Activated T-cell treated with anti-CD3 and anti-CD28 coated beads for 24 hours (primary cell): ENCODE data around the gene RPLP2.

ENCODE experiments used
- DNase-seq: peaks from one replicate; pipeline ENCODE4 v3.0.0-alpha.2; 2020; ENCODE audit warnings: low read depth

Gene RPLP2

DNA sequence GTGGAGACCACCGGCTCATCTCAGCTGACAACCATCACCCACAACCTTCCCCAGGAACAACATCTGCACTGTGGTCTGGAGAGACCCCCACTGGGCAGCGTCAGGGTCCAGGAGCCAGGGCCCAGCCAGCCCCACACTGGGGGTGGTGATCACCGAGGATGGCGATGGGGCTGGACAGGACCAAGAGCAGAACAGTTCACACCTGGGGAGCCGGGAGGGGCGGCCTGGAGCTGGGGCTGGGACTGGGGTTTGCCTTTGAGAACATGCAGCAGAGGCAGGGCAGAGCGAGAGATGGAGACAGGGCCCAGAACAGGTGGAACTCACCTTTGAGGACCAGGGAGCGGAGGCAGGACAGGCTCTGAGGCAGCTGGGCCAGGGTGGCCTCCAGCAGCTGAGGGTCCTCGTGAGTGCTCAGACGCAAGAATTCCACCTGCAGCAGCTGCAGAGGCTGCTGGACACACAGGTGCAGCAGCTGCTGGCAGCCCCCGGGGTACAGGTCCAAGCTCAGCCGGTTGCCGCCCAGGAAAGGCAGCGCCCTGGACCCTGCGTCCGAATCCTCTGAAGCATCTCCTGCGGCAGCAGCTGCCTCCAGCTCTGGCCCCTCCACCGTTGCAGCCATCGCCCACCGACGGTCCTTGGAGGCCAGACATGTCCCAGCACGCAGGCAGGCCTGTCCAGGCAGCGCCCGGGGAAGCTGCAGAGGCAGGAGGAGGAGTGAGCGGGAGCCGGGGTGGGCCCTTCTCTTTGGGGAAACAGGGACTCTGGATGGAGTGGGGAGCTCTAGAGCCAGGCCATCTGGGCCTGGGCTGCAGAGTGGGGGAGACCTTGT, 5.8 kb upstream of the RPLP2 start:
- DNase-seq, result no peak

DNA sequence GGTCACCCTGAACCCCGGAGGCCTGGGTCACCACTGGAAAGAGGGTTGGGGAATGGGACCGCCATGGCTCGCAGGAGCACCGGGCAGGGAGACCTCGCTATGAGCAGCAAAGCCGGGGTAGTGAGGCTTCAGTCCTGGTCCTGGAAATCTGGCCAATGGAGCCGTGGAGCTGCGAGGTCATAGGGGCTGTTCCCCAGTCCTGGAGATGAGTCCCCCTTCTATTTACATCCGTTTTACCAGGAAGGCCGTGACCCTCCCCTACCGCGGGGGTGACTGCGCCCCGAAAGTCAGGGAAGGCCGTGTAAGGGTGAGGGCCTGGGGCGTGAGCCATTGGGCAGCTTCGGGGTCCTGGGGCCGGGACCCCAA, 5.2 kb upstream of the RPLP2 start:
- no peak for DNase-seq

DNA sequence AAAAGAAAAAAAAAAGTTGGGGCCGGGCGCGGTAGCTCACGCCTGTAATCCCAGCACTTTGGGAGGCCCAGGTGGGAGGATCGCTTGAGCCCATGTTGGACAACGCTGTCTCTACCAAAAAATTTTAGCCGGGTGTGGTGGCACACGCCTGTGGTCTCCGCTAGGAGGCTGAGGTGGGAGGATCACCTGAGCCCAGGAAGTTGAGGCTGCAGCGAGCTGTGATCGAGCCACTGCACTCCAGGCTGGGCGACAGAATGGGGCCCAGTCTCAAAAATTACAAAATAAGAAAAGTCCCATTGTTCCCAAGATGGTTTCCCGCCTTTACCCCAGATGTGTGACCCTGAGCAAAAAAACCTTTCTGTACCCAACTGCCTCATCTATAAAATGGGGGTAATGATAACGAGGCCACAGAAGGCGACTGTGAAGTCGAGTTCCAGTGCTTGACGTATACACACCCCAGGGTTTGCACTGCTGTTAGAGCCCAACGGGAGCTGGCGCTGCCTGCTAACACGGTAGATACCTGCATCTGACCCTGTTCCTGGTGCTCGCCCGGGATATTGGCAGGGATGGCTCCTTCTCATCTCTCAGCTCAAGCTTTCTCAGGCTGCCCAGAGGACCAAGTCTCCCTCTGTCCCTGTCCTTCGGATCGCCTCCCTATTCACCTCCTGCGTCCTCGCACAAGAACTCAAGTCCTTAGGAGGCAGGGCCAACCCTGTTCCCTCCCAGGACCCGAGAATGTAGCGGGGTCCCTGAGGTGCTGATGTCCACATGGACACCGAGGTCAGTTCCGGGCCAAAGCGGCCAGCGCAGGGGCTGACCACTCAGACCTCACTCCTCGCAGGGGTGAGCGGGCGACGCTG, 1.1 kb upstream of the RPLP2 start:
- DNase-seq, result no peak

DNA sequence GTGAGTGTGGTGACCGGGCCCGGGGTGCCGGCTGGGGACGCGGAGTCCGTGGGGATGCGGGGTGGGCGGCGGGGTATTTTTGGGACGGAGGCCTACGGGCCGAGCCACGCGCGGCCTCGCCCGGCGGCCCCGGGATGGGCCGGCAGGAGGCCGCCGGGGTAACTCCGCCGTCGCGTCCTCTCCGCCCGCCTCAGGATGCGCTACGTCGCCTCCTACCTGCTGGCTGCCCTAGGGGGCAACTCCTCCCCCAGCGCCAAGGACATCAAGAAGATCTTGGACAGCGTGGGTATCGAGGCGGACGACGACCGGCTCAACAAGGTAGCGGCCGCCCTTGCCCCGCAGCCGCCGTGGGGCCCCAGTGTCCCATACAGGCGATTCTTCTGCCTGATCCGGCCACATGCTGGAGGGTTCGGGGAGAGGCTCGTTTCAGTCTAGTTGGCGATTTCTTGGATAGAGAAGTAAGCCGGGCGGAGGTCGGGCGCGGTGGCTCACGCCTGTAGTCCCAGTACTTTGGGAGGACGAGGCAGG, 337 bp downstream of the RPLP2 start:
- no peak for DNase-seq

DNA sequence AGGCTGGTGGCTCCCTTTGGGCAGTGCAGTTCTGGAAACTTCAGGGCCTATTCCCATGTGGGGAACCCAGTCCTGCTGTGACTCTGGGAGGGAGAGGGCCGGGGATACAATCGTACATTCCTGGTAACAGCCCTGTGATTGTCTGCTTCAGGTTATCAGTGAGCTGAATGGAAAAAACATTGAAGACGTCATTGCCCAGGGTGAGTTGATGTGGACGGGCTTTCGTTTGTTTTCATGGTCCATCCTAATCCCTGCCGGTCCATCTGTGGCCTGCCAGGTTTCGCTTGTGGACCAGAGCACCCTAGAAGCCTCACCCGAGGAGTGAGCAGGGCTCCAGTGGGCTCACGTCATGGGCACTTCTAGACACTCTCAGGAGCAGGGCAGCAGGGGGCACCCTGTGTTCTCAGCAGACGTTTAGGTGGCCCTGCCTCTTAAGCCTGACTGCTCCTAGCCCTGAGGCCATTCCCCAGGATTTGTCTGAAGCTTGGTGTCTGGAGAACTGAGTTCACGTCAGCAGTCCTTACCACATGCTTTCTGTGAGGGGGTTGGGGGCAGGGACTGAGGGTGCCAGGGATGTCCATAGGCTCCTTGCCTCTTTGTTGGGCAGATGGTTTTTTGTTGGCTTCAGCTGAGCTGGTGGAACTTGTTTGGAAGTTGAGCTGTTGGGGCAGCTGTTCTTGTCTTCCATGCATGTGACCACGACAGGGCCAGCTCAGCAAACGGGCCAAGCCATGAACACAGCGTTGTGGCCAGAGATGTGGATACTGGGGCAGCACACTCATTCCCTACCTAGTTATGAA, 1.9 kb downstream of the RPLP2 start:
- no peak for DNase-seq

DNA sequence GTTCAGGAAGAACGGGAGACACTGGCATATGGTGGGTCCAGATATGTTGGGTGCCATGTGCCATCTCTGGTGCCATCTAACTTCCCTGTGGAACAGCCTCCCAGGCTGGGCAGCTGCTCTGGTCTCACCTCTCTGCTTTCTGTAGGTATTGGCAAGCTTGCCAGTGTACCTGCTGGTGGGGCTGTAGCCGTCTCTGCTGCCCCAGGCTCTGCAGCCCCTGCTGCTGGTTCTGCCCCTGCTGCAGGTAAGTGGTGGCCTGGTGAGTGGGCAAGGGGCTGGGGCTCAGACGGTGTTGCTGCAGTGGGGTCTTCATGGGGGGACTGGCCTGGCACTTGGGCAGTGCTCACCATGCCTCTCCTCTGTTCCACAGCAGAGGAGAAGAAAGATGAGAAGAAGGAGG, 2.6 kb downstream of the RPLP2 start:
- no peak for DNase-seq

DNA sequence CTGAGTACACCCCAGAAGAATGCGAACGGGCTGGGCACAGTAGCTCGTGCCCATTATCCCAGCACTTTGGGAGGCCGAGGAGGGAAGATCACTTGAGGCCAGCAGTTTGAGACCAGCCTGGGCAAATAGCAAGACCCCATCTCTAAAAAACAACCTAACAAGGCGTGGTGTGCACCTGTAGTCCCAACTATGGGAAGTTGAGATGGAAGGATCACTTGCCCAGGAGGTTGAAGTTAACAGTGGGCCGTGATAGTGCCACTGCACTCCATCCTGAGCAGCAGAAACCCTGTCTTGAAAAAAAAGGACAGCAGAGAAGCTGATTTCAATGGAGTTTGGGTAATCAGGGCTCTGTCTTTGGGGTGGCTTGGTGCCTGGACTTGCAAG, 3.3 kb downstream of the RPLP2 start:
- no peak for DNase-seq

DNA sequence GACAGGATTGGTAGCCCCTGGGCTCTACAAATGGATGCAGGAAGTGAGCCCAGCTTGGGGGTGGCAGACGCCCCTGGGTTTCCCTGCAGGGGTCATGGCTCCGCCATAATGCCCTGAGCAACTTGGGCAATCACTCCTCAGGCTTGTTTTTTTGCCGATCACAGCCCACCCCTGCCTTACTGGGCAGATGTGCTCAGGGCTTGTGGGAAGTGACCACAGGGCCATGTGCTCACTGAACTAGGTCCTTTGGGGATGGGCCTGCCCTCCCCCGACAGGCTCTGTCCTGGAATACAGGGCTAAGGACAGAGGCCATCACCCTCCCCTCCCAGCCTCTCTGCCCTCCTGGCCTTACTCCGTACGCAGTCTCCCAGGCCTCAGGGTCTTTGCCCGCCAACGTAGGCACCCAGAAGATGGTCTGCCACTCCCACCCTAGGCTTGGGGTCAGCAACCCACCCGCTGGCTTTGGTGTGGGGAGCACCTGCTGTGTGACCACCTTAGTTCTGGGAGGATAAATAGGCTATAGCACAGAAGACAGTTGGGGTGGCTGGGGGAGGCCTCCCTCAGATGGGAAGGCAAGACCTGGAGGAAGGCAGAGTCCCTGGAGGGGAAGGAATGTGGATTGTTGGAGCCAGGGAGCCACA, 3.8 kb downstream of the RPLP2 start:
- DNase-seq, result no peak

DNA sequence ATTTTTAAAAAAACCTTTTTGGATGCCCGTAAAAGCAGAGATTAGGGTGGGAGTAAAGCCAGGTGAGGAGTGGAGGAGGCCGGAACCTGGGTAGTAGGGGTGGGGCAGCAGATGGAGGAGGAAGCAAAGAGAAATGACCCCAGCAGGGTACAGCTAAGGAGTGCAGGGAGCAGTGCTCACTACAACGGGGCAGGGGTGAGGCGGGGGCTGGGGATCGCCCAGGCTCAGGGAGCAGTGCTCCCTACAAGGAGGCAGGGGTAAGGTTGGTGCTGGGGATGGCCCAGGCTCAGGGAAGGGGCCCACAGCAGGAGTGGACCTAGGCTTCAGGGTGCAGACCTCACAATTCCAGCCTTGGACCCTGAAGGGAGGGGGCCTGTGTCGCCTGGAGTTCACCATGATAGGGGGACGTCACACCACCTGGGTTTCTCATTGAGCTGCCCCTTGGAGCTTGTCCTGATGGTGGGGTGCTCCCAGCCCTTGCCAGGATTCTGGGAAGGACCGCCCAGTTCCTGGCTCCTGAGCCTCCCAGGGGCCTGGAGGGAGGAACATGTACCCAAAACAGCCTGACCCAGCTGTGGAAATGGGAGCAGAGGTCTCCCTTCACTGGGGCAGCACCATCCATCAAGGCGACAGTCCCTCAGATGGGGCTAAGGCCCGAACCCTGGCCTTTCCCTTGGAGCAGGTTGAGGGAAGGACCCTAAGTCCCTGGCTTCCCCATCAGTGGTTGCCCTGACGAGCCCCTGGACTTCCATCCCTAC, 6.1 kb downstream of the RPLP2 start:
- DNase-seq, result no peak

DNA sequence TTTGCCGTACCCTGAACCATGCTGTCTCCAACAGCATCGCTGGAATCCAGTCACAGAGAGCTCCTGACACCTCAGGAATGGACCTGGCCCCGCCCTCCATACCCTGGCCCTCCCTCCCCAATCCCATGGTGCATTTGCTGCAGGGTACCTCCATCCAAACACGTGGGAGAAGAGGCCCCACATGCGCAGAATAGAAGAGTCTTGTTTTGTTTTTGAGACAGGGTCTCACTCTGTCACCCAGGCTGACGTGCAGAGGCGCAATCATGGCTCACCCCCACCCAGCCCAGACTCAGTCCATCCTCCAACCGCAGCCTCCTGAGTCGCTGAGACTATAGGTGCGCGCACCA, 6.6 kb downstream of the RPLP2 start:
- no peak for DNase-seq

DNA sequence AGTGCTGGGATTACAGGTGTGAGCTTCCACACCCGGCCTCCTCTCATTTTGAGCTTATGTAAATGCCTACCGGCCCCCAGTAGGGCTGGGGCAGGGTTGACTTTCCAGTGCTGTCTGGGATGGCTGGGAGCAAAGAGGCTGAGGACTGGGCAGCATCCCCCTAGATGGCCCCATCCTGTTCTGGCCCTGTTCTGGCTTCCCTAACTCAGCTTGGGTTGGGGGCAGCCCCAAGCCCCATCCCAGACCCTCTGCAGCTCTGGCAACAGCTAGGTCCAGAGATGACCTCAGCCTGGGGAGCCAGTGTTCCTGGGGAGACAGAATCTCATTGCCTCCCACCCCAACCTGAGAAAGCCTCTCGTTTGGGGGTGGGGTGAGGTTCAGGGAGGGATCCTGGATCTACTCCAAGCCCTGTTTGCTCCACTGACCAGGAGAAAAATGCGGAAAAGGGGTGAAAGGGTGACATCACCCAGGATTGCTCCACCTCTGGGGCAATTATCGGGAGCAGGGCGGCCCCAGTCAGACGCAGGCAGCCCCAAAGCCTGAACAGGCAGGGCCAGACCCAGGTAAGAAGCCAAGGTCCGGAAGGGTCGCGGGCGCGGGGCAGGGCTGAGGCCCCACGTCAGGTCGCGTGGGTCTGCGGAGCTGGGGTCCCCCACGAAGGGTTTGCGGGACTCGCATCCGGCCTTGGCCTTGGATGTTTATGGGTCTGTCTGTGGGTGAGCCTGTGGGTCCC, 8.8 kb downstream of the RPLP2 start, which contains the start of gene PNPLA2:
TSS of gene PNPLA2 (plus strand) at position 519 of the 733 bp plus-strand sequence. CDS start 805 bp downstream, outside the sequence.
- DNase-seq, result no peak

DNA sequence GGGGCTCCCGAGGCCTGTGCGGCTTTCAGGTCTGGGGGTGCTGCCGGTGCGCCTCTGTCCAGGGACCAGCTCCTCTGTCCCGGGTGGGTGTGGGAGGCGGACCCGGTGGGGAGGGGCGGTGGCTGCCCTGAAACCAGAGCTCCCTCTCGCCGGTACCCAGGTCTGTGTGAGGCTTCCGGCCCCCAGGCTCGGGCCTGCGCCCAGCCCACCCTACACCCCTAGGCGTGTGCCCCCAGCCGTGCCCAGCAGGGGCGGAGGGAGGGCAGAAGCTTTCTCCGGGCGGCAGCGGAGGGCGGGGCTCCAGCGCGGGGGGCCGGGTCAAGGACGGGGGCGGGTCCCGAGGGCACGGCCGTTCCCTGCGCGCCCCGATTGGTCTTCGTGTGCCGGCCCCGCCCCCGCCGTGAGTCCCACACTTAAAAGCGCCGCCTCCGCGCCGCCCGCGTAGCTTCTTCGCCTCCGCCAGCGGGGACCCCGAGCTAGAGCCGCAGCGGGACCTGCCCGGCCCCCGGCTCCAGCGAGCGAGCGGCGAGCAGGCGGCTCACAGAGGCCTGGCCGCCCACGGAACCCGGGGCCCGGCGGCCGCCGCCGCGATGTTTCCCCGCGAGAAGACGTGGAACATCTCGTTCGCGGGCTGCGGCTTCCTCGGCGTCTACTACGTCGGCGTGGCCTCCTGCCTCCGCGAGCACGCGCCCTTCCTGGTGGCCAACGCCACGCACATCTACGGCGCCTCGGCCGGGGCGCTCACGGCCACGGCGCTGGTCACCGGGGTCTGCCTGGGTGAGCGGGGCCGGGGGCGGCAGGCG, 9.6 kb downstream of the RPLP2 start:
- DNase-seq, result peak; percentile 88

DNA sequence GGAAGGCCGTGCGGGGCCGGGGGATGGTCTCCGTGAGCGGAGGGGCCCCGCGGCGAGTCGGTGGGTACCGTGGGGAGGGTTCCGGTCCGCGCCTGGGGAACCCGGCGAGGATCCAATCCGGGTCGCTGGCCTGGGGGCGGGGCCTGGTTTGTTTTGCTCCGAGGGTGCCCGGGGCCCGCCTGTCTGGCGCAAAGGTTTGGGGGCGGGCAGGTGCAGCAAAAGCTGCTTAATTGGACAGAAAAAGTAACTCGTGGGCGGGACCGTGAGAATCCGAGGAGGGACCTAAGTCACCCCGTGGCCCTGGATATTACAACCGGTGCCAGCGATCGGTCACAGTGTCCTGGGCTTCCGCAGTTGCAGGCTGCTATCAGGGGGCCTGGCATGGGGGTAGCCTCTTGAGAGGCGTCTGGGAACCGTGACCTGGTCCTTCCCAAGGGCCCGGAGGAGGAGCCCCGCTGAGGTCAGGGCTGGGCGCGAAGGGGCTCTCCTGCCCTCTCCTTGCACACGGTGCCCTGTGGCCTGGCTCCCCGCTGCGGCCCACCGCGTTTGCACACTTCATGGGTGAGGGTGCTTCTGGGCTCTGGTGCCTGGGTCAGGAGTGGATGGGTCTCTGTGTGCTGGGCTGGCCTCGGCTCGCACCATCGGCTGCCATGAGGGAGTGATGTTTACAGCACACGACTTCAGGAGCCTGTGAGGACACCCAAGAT, 10.3 kb downstream of the RPLP2 start:
- peak; percentile 89 for DNase-seq

DNA sequence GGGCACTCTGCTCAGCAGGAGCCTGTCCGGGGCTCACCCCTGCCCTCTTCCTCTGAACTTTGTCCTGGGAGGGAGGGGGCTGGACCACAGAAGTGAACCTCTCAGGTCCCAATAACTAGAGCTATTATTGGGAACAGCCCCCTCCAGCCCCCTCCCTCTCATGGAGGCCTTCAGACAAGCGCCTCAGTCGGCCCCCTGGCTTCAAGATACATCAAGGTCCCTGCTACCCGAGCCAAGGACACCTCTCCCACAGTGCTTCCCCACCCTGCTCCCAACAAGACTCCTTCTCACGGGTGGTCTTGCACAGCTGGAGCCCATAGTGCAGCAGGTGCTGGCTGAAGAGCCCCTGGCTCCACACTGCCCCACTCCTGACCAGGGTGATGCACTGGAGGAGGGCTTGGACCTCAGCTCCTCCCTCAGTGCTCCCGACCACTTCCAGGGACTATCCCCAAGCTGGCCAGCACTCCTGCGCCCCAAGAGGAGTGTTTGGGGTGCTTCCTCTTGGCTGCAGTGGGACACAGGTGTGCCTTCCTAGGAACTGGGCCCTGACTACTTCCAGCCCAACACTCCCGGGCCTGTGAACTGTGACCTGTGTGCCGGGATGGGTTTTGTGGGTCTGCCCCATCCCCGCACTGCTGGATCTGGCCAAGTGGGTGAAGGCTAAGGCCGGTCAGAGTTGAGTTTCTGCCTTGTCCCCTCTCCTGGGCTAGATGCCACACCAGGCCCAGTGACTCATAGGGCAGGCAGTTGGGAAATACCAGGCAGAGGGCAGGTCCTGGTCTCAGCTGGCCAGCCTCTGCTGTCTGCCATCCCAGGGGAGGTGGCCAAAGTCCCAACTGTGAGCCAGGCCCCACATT, 11.1 kb downstream of the RPLP2 start:
- DNase-seq, result no peak

DNA sequence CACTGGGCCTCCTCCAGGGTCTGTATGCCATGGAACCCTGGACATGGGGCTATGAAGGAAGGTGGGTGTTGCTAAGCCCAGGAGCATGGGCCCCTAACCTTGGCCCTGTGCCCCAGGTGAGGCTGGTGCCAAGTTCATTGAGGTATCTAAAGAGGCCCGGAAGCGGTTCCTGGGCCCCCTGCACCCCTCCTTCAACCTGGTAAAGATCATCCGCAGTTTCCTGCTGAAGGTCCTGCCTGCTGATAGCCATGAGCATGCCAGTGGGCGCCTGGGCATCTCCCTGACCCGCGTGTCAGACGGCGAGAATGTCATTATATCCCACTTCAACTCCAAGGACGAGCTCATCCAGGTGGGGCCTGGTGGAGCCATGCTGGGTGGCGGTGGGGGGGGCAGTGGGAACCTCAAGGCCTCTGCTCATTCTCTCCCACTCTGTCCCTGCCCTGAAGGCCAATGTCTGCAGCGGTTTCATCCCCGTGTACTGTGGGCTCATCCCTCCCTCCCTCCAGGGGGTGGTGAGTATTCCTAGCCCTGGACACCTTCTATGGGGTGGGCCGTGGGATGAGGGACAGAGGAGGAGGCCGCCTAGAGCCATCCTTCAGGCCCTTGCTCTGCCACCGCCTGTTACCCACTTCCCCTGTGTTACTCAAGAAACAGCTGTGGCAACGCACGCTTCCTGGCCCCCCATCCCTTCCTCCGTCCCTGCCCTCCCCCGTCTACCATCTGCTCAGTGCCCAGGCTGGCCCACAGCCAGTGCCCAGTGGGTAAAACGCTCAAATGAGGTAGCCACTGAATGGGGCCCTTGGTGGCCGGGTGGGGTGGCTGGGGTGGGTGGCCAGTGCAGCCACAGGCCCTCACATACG, 12.0 kb downstream of the RPLP2 start:
- DNase-seq, result no peak

DNA sequence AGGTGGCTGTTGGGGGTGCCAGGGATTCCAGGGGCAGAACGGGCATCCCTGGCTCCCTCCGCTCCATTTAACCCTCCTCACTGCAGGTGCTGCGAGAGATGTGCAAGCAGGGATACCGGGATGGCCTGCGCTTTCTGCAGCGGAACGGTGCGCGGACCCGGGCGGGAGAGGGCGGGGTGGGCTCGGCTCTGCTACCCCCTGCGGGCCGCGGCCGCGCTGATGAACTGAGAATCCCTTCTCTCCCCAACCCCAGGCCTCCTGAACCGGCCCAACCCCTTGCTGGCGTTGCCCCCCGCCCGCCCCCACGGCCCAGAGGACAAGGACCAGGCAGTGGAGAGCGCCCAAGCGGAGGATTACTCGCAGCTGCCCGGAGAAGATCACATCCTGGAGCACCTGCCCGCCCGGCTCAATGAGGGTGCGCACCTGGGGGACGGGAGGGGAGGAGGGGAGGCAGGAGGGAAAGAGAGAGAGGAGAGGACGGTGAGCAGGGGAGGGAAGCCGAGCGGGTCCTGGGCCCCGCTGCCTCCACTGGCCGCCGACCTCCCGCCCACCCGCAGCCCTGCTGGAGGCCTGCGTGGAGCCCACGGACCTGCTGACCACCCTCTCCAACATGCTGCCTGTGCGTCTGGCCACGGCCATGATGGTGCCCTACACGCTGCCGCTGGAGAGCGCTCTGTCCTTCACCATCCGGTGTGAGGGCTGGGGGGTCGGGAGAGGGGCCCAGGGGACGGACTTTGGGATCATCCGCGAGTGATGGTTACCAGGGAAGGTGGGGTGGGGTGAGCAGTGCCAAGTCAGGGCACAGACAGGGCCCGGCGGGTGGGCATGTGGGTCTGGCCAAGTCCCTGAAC, 13.9 kb downstream of the RPLP2 start:
- DNase-seq, result no peak
